Activated CD4-positive, alpha-beta T cell treated with anti-CD3 and anti-CD28 coated beads, Interleukin-2, Interleukin-4, amounts not matched to agents 100 ng/mL and 50 ng/mL, durations not matched to agents 16 hours and 8 hours (primary cell): Measurements from ENCODE around the gene ADAM10.
"Not testable (repeated sequence)": the region's sequence is repeated elsewhere in the genome, so short reads cannot be mapped to it uniquely, and the experiment has no call there.

Source experiments
- DNase-seq: peaks from one replicate; pipeline ENCODE4 v3.0.0-alpha.2; 2020; ENCODE audit warnings: low spot score

Gene ADAM10

DNA sequence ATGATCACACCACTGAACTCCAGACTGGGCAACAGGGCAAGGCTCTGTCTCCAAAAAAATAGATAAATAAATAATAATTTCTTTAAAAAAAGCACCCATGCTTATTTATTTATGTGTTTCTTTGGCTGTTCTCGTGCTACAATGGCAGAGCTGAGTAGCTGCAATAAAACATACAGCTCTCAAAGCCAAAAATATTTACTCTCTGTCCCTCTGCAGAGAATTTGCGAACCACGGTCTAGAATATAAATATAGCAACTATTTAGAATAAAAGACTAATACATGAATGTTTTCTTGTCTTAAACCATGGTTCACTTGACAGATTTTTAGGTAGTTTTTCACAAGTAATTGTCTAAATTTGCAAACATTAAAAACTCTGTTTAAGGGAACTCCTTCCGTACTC lies 72.7 kb downstream of the ADAM10 start:
- DNase-seq = no peak

DNA sequence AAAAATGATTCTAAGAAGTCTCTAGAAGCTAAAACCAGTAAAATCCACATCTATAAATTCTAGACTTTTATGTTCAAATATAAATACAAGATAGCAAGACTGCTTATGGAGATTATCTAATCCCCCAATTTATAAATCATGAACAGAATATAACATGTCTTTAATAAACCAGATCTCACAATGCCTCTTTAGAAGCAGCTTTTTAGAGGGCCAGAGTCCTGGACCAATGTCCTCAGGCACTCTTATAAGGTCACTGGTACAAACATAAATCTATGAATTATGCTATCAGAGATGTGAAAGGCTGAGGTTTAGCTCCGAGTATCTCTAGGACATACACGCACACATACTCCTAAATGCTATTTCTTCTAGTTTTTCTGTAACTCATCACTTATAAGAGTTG lies 78.3 kb downstream of the ADAM10 start:
- DNase-seq = no peak

DNA sequence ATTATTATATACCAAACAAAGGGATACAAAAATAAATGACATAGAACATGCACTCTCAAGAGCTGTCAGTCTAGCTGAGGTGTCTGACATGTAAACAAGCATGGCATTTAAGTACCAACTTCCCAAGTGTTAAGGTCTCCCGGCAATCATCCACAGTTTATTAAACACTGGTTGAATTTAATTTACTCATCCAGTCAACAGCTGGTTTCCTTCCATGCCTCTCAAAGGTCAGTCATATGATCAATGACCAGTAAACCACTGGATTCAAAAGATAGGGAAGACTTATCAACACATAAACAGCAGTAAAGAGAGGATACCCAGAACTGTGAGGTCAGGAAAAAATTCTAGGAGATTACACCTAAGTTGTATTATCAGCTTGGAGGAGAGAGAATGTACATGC lies 80.4 kb downstream of the ADAM10 start:
- no peak for DNase-seq

DNA sequence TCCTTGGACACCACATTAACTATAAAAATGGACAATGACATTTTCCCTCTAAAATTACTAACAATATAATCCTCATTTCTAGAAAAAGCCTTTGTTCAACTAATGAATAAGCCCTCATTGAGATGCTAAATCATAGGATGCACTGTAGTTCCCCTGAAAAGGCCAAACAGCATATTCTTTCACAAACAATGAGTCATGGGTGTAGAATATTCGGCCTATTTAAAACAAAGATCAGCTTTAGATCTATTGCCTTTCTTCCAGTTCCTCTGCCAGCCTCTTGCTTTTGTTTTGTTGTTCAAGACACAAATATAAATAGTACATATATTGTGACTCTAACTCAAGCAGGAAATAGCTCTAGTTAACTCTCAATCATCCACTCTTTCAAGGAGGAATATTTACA lies 82.5 kb downstream of the ADAM10 start:
- no peak for DNase-seq

DNA sequence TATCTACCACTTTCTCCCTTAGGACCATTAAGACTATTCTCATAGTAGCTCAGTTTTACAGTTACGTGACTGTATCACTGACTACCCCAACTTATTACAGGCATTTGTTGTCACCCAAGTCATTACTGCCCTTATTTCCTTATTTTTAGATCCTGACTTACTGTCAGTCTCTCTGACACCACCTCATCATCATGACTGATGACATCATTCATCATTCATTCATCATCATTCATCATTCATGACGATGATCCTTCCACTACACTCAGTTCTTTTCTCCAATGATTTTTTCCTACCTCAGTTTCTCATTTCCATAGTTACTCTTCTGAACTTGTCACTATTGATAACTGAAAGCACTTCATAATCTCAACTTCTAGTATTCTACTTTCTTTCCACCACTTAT lies 83.8 kb downstream of the ADAM10 start:
- DNase-seq = no peak

DNA sequence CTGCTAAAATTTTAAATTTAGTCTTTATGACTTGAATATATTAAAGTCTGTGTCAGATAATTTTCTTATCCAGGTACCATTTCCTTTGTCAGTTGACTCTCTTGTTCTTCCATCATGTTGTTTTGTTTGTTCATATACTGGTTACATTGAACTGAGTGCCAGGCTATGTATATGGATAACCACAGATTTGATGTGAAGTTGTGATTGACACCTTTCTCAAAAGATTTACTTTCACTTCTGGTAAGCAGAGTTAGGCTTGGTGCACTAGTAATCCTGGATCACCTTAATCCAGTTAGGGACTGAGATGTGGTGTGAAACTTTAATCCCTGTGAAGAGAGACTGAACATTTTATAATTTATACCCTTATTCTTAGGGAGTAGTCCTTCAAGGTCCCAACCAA lies 99.4 kb downstream of the ADAM10 start:
- DNase-seq = no peak

DNA sequence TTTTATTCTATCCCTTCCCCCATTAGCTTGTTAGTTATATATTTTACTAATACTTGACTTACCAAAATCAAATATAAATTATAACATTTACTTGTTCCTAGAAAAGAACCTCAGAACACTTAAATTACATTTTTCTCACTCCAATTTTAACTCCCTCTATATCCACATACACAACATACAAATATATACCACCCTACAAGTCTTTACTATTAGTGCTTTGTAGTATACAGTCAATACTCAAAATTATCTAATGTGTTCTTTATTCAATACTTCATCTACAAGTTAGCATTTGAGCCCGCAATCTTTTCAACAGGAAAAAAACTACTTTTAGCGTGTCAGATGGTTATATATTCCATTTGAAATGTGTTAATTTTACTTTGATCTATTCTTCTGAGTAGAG lies 100.3 kb downstream of the ADAM10 start:
- DNase-seq = no peak

DNA sequence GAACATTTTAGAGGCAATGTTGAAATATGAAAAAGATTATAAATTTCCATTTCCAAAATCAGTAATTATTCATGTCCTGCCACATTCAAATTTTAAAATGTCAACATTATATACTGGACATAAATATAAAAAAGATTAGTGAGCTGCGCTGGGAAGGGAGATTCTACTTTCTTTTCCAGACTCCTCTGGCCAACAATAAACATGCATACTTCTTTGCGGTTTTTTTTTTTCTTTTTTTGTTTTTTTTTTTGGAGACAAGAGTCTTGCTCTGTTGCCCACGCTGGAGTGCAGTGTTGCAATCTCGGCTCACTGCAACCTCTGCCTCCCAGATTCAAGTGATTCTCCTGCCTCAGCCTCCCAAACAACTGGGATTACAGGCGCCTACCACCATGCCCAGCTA lies 105.5 kb downstream of the ADAM10 start:
- DNase-seq = no peak

DNA sequence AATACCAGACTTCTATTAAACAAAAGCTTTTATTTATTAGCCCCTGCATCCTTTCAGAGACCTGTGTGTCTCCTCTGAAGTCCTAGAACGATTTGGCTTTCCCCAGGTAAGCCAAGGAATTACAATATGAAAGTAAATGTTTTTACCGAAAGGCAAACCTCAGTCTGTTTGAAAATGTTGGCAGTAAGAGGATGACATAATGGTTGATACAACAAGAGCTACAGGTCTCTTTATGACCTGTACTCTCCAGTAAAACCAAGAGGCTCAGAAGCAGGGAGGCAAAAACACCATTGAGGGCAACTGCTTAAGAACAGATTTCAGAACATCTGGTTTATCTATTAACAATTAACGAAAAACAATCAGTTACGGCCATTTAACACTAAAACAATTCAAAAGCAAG lies 107.8 kb downstream of the ADAM10 start:
- DNase-seq = no peak

DNA sequence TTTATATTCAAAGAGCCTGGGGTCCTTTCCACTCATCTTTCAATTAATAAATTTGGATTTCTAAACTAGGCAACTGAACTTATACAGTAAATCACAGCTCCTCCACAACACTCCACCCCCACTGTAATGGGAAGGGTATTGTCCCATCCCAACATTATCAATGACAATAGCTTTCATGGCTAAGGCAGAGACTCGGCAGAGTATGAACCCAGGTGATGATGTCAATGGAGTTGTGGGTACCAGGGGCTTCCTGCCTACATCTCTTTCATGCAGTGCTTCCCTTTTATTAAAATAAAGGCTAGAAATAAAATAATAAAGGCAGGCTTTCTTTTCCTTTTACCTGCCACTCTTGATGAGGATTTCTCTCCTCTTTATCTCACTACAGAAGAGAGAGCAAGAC lies 109.5 kb downstream of the ADAM10 start:
- DNase-seq = no peak

DNA sequence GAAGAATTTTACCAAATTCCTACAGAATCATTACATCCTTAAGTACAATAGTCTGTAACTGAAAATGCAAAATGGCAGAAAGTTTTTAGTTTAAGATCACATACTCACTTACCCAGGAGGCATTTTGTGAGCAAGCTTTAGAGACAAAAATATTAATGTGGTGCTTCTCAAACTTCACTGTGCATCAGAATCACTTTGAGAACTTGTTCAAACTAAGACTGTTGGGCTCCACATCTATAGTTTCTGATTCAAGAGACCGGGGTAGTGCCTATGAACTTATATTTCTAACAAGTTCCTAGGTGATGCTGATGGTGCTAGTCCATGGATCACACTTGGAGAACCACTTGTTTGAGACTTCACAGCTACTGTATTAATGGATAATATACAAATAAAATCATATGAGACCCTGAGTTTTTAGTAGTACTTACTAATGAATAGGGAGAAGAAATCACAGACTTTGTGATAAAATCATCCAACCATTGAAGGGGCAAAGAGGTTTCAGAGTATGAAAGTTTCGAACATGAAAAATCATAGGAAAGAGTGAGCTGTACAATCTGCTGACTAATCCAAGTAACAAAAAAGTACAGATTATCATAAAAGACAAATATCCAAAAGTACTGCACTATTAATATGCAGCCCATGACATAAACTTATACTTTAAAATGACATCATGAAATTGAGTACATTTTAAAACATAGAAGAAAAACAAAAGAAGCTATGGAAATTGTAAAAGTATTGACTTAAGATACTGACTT lies 110.3 kb downstream of the ADAM10 start:
- DNase-seq = no peak

DNA sequence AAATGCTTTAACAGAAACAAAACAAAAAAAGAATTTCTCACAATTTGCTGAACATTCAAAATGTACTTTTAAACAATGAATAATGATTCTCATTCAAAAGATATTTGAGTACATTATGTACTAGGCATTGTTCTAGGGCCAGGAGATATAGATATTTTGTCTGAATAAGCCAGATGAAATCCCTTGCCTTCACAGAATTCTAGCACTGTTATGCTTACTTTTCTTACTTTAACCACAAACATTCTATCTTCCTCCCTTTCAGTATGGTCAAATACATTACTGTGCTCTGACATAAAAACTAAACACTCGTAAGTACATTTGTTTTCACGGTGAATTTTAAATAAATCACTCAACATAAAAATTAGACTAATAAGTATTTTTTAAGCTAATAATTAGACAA lies 116.7 kb downstream of the ADAM10 start:
- no peak for DNase-seq

DNA sequence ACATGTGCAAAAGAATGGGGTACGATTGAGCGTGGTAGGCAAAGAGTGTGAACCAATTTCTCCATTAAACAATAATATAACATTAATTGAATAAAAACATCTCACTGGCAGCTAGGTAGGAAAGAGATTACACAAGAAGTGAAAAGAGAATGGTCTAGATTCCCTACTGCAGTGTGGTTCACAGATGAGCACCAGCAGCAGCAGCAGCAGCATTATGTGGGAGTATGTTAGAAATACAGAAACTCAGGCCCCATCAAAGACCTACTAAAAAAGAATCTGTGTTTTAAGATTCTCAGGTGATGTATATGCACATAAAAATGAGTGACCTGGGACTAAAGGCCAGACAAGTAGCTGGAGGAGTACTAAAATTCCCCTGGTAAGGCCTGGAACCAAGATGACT lies 118.2 kb downstream of the ADAM10 start:
- DNase-seq = no peak

DNA sequence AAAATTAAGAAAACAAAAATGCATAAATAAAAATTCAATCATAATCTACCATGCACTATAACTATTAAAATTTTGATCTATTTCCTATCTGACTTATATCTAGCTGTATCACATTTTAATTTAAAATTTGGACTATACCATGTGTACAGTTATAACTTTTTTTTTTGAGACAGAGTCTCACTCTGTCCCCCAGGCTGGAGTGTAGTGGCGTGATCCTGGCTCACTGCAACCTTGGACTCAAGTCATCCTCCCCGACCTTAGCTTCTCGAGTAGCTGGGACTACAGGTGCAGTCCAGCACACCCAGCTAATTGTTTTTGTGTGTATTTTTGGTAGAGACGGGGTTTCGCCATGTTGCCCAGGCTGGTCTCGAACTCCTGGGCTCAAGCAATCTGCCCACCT lies 119.9 kb downstream of the ADAM10 start:
- no peak for DNase-seq

DNA sequence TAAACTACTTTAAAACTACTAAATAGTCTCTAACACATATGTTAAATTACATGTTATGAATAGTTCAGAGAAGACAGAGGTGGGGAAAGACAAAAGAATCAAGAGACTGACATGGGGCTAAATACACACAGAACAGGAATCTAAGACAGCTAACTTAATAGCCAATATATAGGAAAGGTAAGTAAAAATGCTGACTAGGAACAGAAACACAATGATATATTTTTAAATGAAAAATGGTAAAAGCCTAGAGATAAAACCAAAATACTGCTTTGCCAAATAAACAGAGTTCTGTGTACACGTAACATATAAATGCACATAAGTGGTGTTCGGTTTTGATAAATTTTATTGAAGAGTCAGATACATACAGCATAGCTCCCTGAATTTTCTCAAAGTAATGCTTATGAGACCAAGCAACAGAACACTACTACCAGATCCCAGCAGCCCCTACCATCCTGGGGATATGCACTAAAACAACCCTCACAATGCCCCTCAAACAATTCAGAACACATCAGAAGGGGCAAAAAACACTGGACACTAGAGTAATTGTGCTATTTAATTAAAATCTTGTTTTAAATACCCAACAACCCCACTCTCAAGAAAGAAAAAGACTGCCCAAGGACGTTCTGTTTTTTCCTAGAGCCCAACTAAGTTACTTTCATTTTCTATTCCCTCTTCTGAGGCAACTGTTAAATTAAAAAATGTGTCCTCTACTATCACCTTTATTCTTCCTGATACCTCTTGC lies 121.1 kb downstream of the ADAM10 start:
- DNase-seq = no peak

DNA sequence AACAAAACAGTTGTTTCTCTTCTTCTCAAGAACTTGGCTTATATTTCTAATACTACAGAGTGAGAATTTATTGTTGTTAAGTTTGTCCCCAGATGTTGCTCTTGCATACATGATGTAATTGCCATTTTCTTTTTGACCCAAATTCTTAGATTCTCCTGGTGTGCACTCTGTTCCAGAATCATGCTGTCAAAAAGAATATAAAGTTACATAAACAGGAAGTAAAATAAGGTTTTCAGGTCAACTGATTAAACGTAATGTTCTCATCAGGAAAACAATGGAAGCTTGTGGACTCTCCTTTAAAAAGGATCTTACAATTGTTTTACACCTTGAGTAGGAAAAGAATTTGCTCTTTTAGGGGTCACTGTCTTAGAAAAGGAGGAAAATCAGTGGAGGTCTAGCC lies 121.8 kb downstream of the ADAM10 start:
- DNase-seq = no peak

DNA sequence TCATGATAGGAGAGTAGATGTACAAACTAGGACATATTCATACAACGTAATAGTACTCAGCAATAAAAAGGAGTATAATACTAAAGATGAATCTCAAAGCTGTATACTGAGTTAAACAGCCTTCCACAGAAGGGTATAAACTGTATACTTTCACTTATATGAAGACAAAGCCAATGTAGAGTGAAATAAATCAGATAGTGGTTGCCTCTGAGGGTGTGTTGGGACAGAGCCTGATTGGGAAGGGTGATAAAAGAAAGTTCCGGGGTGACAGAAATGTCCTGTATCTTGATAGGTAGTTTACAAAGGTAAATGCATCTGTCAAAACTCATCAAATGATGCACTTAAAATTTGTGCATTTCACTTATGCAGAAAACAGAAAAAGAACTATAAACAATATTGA lies 122.5 kb downstream of the ADAM10 start:
- no peak for DNase-seq

DNA sequence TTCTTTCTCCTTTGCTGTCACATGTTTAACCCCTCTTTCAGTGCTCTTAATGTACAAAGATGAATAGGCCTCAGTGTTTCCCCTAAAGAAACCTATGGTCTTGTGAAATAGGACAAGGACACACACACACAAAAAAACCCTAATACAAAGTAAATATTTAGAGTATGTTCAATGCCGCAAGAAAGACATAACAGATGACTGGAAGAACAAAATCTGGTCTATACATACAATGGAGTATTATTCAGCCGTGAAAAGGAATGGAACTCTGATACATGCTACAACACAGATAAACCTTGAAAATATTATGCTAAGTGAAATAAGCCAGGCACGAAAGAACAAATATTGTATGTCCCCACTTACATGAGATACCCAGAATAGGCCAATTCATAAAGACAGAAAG lies 123.1 kb downstream of the ADAM10 start:
- no peak for DNase-seq

DNA sequence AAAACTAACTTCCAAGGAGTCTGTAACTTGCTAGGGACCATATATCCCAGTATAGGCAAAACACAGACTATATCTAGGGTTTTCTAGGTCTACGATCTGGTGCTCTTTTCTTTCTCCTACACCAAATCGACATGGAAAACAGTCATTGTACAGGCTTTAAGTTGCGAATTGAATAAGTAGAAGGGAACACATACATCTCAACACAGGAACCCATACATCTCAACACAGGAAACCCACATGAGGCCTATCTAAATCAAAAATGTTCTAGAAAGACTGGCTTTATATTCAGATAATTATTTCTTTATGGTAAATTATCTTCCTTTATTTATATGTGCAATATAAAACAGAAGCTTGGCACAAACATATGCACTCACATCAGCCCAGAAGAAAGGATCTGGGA lies 126.6 kb downstream of the ADAM10 start:
- DNase-seq = no peak

DNA sequence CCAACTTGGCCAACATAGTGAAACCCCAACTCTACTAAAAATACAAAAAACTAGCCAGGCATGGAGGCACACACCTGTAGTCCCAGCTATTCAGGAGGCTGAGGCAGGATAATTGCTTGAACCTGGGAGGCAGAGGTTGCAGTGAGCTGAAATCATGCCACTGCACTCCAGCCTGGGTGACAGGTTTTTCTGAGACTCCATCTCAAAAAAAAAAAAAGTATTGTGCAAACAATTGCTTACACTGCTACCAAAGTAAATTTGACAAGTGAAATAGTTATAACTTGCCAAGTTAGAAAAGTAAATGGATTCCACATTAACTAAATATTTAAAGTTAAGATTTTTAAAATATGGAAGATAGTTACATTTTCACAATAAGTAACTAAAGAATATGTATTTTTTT lies 129.2 kb downstream of the ADAM10 start:
- DNase-seq = not testable (repeated sequence)

DNA sequence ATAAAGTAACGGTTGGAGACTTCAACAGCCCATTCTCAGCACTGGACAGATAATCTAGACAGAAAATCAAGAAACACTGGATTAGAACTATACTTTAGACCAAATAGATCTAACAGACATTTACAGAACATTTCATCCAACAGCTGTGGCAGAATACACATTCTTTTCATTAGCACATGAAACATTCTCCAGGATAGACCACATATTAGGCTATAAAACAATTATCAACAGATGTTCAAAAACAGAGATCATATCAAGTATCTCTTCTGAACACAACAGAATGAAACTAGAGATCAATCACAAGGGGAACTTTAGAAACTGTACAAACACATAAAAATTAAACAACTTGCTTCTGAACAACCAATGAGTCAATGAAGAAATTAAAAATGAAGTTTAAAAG lies 133.3 kb downstream of the ADAM10 start:
- DNase-seq = no peak

DNA sequence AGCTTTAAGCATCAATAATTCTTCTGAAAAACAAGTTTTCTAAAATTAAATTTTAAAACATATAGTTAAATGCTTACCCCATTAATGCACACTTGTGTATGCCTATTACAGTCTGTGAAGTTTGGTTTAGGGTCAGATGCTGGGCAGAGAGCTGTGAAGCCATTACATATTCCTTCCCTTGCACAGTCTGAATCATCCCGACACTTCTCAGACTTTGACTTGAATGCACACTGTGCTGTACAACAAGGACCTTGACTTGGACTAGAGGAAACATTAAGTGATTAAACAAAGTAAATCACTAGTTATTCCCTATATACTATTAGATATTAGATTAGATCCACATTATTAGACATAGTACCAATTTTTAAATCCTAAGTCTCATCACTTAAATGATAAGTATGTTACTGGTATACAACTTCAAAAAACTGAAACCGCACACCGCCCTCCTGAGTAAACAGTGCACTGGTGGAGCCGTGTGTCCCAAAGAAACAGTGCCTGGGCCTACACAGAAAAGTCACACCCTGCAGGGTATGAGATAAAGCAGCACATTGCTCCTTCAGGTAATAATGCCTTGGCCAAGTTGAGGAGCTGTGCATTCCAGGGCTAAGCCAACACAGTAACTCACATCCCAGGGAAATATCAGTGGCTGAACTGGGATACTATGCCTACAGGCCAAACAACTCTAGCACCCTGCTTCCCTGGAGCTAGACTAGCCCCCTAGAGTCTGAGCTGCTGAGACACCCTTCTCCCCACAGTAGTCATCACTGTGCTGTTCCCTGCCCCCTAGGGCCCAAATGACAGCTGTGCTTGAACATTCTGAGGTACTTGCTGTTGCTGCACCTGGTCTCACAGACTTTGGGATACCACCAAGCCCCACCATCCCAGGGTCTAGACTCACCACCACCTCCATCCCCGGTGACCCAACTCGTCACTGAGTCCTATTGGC lies 137.5 kb downstream of the ADAM10 start:
- no peak for DNase-seq

DNA sequence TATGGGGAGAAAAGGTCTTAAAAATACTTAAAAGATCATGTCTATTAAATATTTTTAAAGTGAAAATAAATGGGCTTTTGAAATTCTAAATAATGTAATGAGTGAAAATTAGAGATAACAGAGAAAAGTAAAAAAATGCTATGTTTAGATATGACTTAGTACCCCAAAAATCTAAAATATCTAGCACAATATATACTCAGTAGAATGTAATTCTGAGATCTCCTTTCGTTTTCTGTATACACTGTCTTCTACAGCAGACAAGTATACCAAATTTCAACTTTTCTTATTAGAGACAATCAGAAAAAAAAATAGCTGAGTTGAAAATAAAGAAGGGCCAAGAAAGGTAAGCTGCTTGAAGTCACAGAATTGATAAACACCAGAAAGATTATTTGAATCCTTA lies 140.8 kb downstream of the ADAM10 start:
- DNase-seq = no peak
